Body of pancreas (tissue), 4 donors: ENCODE measurements around the gene TBC1D12.

Experiments used
- POLR2A ChIP-seq, 3 donors: fragments of 450-650 bp; IDR thresholded peaks; one replicate each; pipeline ENCODE4 v1.6.1; 2016; ENCODE audit warnings: antibody characterized with exemption in 3 of 3, mild to moderate bottlenecking in 2 of 3
- TF ChIP-seq, protein P1 (sequence below), 7 experiments: fragments of 450-650 bp in 4 of 7; fragments of 200-600 bp in 3 of 7; sonication (generic) in 3 of 7; IDR thresholded peaks; one replicate each; pipeline ENCODE4 v1.5.1; 2016 to 2019; ENCODE audit warnings: antibody characterized with exemption in 7 of 7

DNA sequence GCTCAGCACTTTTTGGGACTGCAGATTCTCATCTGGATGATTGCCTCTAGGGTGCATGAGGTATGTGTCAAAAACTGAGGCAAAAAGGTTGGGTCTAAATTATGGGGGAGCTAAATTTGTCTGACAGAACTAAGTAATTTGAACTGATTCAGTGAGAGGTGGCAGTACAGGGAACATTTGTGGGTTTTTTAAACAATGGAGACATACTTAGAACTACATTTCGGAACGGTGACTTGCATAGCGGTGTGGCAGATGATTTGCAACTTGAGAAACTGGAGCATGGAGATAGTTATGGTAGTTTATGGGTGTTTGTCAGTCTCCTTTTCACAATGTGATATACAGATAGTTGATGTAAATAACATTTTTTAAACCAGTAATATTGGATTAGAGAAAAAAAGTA is 14.6 kb downstream of the TBC1D12 start:
- TF ChIP-seq, protein P1, sequence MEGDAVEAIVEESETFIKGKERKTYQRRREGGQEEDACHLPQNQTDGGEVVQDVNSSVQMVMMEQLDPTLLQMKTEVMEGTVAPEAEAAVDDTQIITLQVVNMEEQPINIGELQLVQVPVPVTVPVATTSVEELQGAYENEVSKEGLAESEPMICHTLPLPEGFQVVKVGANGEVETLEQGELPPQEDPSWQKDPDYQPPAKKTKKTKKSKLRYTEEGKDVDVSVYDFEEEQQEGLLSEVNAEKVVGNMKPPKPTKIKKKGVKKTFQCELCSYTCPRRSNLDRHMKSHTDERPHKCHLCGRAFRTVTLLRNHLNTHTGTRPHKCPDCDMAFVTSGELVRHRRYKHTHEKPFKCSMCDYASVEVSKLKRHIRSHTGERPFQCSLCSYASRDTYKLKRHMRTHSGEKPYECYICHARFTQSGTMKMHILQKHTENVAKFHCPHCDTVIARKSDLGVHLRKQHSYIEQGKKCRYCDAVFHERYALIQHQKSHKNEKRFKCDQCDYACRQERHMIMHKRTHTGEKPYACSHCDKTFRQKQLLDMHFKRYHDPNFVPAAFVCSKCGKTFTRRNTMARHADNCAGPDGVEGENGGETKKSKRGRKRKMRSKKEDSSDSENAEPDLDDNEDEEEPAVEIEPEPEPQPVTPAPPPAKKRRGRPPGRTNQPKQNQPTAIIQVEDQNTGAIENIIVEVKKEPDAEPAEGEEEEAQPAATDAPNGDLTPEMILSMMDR (IDR thresholded peaks at IDR 0.05): no peak
- no peak for TF ChIP-seq POLR2A (IDR thresholded peaks at IDR 0.05)
